Nephron progenitor cell (in vitro differentiated cells): ENCODE results near the gene SNAP25.

ENCODE experiments used
- DNase-seq: peaks from one replicate; pipeline ENCODE4 v3.0.0; 2021
- H3K27ac Mint-ChIP-seq: 2 replicates; pipeline ENCODE4 v1.8.0; 2021; ENCODE audit warnings: mild to moderate bottlenecking, moderate library complexity, mixed read lengths
- H3K27me3 Mint-ChIP-seq: 2 replicates; pipeline ENCODE4 v1.8.0; 2021; ENCODE audit warnings: mild to moderate bottlenecking, low read depth, mixed read lengths; ENCODE audit not compliant: poor library complexity
- H3K36me3 Mint-ChIP-seq: 2 replicates; pipeline ENCODE4 v1.8.0; 2021; ENCODE audit warnings: low read depth, mixed read lengths
- H3K4me1 Mint-ChIP-seq: 2 replicates; pipeline ENCODE4 v1.8.0; 2021; ENCODE audit warnings: mixed read lengths
- H3K4me3 Mint-ChIP-seq: 2 replicates; pipeline ENCODE4 v1.8.0; 2021; ENCODE audit warnings: mild to moderate bottlenecking, moderate library complexity, mixed read lengths
- H3K9me3 Mint-ChIP-seq: 2 replicates; pipeline ENCODE4 v1.8.0; 2021; ENCODE audit warnings: mild to moderate bottlenecking, moderate library complexity, mixed read lengths
- TF ChIP-seq, protein P1 (sequence below): fragments of 200-600 bp; sonication (generic); IDR thresholded peaks from 2 replicates; pipeline ENCODE4 v1.5.0; 2021; ENCODE audit warnings: antibody characterized with exemption

SNAP25 gene

DNA sequence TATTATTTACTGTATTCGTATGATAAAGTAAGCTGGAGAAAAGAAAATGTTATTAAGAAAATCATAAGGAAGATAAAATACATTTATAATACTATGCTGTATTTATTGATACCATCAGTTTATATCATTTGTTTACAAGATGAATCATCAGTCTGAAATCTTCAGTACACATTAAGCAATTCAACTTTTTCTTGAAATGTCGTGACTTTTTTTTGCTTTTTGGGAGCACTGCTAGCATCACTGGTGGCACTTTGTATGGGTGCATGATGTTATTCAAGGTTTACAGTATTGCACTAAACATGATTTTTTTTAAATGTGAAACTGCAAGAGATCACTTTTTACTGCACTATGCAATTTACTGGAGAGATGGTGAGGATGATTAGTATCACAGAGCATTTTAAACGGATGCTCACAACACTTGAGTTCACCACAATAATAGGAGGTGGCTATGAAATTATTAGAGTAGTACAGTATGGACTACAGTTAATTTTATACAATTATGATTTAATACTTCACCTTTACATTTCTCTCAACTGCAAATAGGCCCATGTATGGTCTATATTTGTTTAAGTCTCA, 85.9 kb downstream of the SNAP25 start:
- H3K36me3 Mint-ChIP-seq: peaks cover 23% of the 10 kb centered on the region
- H3K9me3 Mint-ChIP-seq: no peaks in the 10 kb centered on the region
- no peak overlapping the region for H3K27ac Mint-ChIP-seq
- H3K4me3 Mint-ChIP-seq: no peak overlapping the region
- DNase-seq: no peak
- no peaks in the 10 kb centered on the region for H3K4me1 Mint-ChIP-seq
- no peaks in the 10 kb centered on the region for H3K27me3 Mint-ChIP-seq
- TF ChIP-seq, protein P1, sequence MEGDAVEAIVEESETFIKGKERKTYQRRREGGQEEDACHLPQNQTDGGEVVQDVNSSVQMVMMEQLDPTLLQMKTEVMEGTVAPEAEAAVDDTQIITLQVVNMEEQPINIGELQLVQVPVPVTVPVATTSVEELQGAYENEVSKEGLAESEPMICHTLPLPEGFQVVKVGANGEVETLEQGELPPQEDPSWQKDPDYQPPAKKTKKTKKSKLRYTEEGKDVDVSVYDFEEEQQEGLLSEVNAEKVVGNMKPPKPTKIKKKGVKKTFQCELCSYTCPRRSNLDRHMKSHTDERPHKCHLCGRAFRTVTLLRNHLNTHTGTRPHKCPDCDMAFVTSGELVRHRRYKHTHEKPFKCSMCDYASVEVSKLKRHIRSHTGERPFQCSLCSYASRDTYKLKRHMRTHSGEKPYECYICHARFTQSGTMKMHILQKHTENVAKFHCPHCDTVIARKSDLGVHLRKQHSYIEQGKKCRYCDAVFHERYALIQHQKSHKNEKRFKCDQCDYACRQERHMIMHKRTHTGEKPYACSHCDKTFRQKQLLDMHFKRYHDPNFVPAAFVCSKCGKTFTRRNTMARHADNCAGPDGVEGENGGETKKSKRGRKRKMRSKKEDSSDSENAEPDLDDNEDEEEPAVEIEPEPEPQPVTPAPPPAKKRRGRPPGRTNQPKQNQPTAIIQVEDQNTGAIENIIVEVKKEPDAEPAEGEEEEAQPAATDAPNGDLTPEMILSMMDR: no peak

DNA sequence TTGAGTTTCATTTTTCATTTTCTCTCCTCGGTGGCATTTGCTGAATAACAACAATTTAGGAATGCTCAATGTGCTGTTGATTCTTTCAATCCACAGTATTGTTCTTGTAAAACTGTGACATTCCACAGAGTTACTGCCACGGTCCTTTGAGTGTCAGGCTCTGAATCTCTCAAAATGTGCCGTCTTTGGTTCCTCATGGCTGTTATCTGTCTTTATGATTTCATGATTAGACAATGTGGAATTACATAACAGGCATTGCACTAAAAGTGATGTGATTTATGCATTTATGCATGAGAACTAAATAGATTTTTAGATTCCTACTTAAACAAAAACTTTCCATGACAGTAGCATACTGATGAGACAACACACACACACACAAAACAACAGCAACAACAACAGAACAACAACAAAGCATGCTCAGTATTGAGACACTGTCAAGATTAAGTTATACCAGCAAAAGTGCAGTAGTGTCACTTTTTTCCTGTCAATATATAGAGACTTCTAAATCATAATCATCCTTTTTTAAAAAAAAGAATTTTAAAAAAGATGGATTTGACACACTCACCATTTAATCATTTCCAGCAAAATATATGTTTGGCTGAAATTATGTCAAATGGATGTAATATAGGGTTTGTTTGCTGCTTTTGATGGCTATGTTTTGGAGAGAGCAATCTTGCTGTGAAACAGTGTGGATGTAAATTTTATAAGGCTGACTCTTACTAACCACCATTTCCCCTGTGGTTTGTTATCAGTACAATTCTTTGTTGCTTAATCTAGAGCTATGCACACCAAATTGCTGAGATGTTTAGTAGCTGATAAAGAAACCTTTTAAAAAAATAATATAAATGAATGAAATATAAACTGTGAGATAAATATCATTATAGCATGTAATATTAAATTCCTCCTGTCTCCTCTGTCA, 88.1 kb downstream of the SNAP25 start:
- H3K4me1 Mint-ChIP-seq: no peaks in the 10 kb centered on the region
- TF ChIP-seq, protein P1: no peak
- no peak overlapping the region for H3K27ac Mint-ChIP-seq
- no peak overlapping the region for H3K4me3 Mint-ChIP-seq
- H3K9me3 Mint-ChIP-seq: no peaks in the 10 kb centered on the region
- no peaks in the 10 kb centered on the region for H3K27me3 Mint-ChIP-seq
- peaks cover 22% of the 10 kb centered on the region for H3K36me3 Mint-ChIP-seq
- no peak for DNase-seq

DNA sequence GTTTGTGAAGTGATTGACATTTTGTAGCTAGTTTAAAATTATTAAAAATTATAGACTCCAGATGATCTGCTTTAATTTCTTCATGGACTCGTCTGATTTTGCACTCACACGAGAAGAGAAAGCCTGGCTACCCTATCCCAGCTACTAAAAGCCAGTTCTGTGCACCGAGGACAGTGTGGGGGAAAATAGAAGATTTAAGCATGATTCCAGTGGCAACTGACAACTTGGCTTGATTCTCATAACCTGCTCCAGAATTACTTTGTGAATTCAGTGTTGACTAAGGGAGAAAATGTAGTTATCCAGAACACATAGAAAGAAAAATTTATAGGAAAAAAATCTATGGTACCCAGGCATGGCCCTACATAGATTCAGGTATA, 88.7 kb downstream of the SNAP25 start:
- no peak overlapping the region for H3K4me3 Mint-ChIP-seq
- H3K27me3 Mint-ChIP-seq: no peaks in the 10 kb centered on the region
- H3K36me3 Mint-ChIP-seq: peaks cover 22% of the 10 kb centered on the region
- H3K9me3 Mint-ChIP-seq: no peaks in the 10 kb centered on the region
- no peaks in the 10 kb centered on the region for H3K4me1 Mint-ChIP-seq
- TF ChIP-seq, protein P1: no peak
- no peak for DNase-seq
- no peak overlapping the region for H3K27ac Mint-ChIP-seq

DNA sequence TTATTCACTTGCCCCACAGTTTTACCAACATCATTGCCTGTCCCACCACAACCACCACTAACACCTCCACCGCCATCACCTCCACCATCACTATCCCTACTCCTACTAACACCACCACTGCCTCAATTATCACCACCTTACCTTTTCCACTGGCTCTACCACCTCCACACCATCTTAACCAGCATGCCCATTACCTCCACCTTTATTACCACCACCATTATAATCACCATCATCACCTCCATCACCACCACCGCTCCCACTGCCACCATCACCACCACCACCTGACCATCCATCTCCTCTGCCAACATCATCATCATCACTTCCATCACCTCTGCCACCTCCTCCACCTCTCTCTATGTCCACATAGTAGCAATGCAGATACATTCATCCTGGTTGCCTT, 90.0 kb downstream of the SNAP25 start:
- H3K4me1 Mint-ChIP-seq: peaks cover 4% of the 10 kb centered on the region
- no peaks in the 10 kb centered on the region for H3K9me3 Mint-ChIP-seq
- H3K27me3 Mint-ChIP-seq: no peaks in the 10 kb centered on the region
- H3K36me3 Mint-ChIP-seq: peaks cover 22% of the 10 kb centered on the region
- DNase-seq: no peak
- TF ChIP-seq, protein P1: no peak
- H3K27ac Mint-ChIP-seq: no peak overlapping the region
- H3K4me3 Mint-ChIP-seq: no peak overlapping the region

- TF ChIP-seq, protein P1: no peak
- H3K9me3 Mint-ChIP-seq: no peaks in the 10 kb centered on the region
- no peak for DNase-seq
- H3K27ac Mint-ChIP-seq: no peak overlapping the region
- H3K4me1 Mint-ChIP-seq: peaks cover 11% of the 10 kb centered on the region
- peaks cover 22% of the 10 kb centered on the region for H3K36me3 Mint-ChIP-seq
- no peak overlapping the region for H3K4me3 Mint-ChIP-seq
- no peaks in the 10 kb centered on the region for H3K27me3 Mint-ChIP-seq
Measured at GRCh38 chr20:10309326-10309725, 90.7 kb downstream of the SNAP25 start.
